ENCODE data around the gene SLC4A1. TPM values are rescaled to one million over a fixed set of nuclear protein-coding genes. Genes with fewer than 3 reads are reported as not detected.

Gene SLC4A1
- total RNA-seq, 2 donors from 2014 or later: 0.56 TPM; not detected in 1

DNA sequence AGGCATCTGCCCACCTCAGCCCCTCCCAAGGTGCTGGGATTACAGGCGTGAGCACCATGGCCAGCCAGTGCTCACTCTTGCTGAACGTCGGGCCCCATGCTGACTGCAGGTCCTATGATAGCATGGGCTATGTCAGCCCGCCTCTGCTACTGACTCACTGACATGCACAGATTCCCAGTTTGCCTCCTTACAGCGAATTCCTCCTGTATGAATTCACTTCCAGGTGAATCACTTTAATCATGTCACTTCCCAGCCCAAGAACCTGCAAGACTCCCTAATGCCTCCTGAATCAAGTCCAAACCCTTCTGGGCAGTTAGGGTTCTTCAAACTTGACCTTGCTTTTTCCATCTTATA, 32.4 kb downstream of the SLC4A1 start:
- H3K27ac ChIP-seq: no peak overlapping the region
- no peaks in the 10 kb centered on the region for H3K27me3 ChIP-seq (replicated peaks; ENCODE audit: insufficient read depth)
- H3K4me3 ChIP-seq: no peak overlapping the region
- H3K9me3 ChIP-seq: no peaks in the 10 kb centered on the region
- ATAC-seq (ENCODE audit: insufficient number of reproducible peaks, low FRiP score, low read depth) (no peak), DNase-seq (ENCODE audit: low spot score) (no peak)
- TF ChIP-seq, protein P1, sequence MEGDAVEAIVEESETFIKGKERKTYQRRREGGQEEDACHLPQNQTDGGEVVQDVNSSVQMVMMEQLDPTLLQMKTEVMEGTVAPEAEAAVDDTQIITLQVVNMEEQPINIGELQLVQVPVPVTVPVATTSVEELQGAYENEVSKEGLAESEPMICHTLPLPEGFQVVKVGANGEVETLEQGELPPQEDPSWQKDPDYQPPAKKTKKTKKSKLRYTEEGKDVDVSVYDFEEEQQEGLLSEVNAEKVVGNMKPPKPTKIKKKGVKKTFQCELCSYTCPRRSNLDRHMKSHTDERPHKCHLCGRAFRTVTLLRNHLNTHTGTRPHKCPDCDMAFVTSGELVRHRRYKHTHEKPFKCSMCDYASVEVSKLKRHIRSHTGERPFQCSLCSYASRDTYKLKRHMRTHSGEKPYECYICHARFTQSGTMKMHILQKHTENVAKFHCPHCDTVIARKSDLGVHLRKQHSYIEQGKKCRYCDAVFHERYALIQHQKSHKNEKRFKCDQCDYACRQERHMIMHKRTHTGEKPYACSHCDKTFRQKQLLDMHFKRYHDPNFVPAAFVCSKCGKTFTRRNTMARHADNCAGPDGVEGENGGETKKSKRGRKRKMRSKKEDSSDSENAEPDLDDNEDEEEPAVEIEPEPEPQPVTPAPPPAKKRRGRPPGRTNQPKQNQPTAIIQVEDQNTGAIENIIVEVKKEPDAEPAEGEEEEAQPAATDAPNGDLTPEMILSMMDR (IDR thresholded peaks at IDR 0.05): no peak
- no peaks in the 10 kb centered on the region for H3K4me1 ChIP-seq (ENCODE audit: control insufficient read depth in 1 of 2, low read depth in 2 of 2)
- H3K36me3 ChIP-seq: no peaks in the 10 kb centered on the region

DNA sequence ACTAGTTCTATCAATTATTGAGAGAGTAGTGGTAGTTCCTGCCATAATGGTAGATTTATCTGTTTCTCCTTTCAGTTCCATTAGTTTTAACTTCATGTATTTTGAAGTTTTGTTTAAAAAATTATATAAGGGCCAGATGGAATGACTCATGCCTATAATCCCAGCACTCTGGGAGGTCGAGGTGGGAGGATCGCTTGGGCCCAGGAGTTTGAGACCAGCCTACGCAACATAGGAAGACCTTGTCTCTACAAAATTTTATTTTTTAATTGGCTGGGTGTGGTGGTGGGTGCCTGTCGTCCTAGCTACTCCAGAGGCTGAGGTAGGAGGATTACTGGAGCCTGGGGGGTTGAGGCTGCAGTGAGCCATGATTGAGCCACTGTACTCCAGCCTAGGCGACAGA, 34.4 kb downstream of the SLC4A1 start:
- Histone ChIP-seq H3K4me3 (no peak overlapping the region), H3K36me3 (no peaks in the 10 kb centered on the region), H3K27me3 (replicated peaks; ENCODE audit: insufficient read depth) (no peaks in the 10 kb centered on the region), H3K9me3 (no peaks in the 10 kb centered on the region), H3K4me1 (ENCODE audit: control insufficient read depth in 1 of 2, low read depth in 2 of 2) (no peaks in the 10 kb centered on the region), H3K27ac (no peak overlapping the region)
- TF ChIP-seq, protein P1 (IDR thresholded peaks at IDR 0.05): no peak
- ATAC-seq (ENCODE audit: insufficient number of reproducible peaks, low FRiP score, low read depth) (no peak), DNase-seq (ENCODE audit: low spot score) (no peak)

DNA sequence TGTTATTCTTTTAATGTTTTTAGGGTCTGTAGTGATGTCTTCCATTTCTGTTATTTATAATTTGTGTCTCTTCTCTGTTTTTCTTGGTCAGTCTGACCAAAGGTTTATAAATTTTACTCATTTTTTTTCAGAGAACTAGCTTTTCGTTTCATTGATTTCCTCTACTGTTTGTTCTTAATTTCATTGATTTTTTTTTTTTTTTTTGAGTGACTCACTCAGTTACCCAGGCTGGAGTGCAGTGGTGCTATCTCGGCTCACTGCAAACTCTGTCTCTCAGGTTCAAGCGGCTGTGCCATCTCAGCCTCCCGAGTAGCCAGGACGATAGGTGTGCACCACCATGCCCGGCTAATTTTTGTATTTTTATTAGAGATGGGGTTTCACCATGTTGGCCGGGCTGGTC, 35.9 kb downstream of the SLC4A1 start:
- DNase-seq (ENCODE audit: low spot score) (no peak), ATAC-seq (ENCODE audit: insufficient number of reproducible peaks, low FRiP score, low read depth) (no peak)
- no peaks in the 10 kb centered on the region for H3K36me3 ChIP-seq
- no peaks in the 10 kb centered on the region for H3K9me3 ChIP-seq
- no peak overlapping the region for H3K4me3 ChIP-seq
- H3K4me1 ChIP-seq (ENCODE audit: control insufficient read depth in 1 of 2, low read depth in 2 of 2): no peaks in the 10 kb centered on the region
- no peaks in the 10 kb centered on the region for H3K27me3 ChIP-seq (replicated peaks; ENCODE audit: insufficient read depth)
- TF ChIP-seq, protein P1 (IDR thresholded peaks at IDR 0.05): no peak
- H3K27ac ChIP-seq: no peak overlapping the region

DNA sequence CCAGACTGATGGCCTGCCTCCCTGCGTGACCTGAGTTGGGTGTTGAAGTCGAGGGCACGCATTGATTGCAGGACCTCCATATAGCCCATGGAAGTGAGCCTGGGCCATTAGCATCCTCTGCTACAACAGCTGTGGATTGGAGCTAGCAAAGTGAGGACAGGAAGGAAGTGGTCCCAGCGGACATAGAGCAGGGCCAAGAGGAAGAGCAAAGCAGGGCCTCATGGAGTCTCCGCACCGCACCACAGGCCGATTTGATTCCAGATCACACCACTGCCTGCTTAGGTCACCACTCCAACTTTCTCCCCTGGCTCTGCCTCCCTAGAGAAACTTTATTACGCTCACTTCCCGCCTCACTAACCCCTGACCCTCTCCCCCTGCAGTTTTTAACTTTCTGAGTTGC, 37.8 kb downstream of the SLC4A1 start:
- Histone ChIP-seq H3K4me3 (no peak overlapping the region), H3K36me3 (no peaks in the 10 kb centered on the region), H3K27me3 (replicated peaks; ENCODE audit: insufficient read depth) (no peaks in the 10 kb centered on the region), H3K9me3 (no peaks in the 10 kb centered on the region), H3K27ac (no peak overlapping the region), H3K4me1 (ENCODE audit: control insufficient read depth in 1 of 2, low read depth in 2 of 2) (no peaks in the 10 kb centered on the region)
- no peak for ATAC-seq (ENCODE audit: insufficient number of reproducible peaks, low FRiP score, low read depth)
- DNase-seq (ENCODE audit: low spot score): no peak
- TF ChIP-seq, protein P1 (IDR thresholded peaks at IDR 0.05): no peak

DNA sequence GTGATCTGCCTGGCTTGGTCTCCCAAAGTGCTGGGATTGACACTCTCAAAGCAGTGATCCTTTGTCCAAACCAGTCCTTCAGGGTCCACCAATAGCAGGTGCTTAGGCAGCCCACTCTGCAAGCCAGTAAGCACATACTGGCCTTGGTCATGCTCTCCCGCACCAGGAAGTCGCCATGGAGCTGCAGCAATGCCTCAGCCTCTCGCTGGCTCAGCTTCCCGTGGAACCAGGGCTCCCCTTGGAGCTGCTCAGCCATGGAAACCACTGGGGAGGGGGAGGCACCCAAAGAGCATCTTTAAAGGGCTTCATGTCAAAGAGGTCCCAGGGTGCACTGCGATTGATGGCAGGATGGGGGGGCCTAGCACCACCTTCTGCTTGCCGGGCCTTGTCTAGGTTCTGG, 38.8 kb downstream of the SLC4A1 start:
- Histone ChIP-seq H3K4me1 (ENCODE audit: control insufficient read depth in 1 of 2, low read depth in 2 of 2) (peaks cover under 1 to 9% of the 10 kb centered on the region in 2 donors), H3K27ac (no peak overlapping the region), H3K9me3 (no peaks in the 10 kb centered on the region), H3K27me3 (replicated peaks; ENCODE audit: insufficient read depth) (no peaks in the 10 kb centered on the region), H3K36me3 (no peaks in the 10 kb centered on the region), H3K4me3 (no peak overlapping the region)
- ATAC-seq (ENCODE audit: insufficient number of reproducible peaks, low FRiP score, low read depth) (no peak), DNase-seq (ENCODE audit: low spot score) (no peak)
- TF ChIP-seq, protein P1 (IDR thresholded peaks at IDR 0.05): no peak
